Fibroblast of mammary gland (primary cell): ENCODE data around the gene ATP6V1B1.

Experiments used
- DNase-seq: peaks from one replicate; pipeline ENCODE4 v3.0.0-alpha.2; 2010; ENCODE audit warnings: low read depth
- H3K4me3 ChIP-seq: 2 replicates; pipeline ENCODE4 v1.5.1; 2011; ENCODE audit warnings: low read depth, mild to moderate bottlenecking, low read length, moderate library complexity; ENCODE audit not compliant: control insufficient read depth
- TF ChIP-seq, protein P1 (sequence below): conservative IDR thresholded peaks from 2 replicates; pipeline ENCODE4 v1.5.1; 2011; ENCODE audit warnings: low read depth, low read length, inconsistent platforms; ENCODE audit not compliant: control insufficient read depth, insufficient read depth

ATP6V1B1 gene

DNA sequence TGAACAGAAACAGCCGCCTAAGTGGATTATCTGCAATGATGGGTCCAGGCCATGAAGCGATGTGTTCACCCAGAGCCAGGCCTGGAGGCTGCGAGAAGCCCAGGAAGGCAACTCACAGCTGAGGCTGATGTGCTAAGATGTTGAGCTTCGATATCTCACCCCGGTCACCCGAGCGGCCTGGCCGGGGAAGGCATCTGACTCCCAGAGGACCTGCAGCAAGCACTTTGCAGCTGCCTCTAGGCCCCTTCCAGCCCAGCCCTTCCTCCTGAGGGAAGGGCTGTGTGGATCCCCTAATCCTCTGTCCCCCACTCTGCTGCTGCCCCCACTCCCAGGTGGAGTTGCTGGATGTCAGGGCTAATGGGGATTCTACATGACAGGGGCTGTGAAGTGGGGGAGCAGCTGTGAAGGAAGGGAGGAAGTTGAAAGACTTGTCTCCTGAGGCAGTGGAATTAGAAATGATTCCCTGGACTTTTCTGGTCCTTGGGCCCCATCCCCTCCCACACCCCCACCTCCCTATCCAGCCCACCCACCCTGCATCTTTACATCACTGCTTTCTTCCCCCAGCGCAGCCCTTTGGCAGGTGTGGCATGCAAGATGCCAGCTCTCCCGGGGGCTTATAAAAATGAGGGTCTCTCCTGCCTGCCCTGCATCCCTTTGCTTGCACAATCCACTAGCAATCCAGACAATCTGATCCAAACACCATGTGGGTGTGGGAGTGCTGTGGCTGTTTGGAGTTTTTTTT is 4.3 kb downstream of the ATP6V1B1 start:
- no peak for DNase-seq
- TF ChIP-seq, protein P1, sequence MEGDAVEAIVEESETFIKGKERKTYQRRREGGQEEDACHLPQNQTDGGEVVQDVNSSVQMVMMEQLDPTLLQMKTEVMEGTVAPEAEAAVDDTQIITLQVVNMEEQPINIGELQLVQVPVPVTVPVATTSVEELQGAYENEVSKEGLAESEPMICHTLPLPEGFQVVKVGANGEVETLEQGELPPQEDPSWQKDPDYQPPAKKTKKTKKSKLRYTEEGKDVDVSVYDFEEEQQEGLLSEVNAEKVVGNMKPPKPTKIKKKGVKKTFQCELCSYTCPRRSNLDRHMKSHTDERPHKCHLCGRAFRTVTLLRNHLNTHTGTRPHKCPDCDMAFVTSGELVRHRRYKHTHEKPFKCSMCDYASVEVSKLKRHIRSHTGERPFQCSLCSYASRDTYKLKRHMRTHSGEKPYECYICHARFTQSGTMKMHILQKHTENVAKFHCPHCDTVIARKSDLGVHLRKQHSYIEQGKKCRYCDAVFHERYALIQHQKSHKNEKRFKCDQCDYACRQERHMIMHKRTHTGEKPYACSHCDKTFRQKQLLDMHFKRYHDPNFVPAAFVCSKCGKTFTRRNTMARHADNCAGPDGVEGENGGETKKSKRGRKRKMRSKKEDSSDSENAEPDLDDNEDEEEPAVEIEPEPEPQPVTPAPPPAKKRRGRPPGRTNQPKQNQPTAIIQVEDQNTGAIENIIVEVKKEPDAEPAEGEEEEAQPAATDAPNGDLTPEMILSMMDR = no peak
- no peak overlapping the region for H3K4me3 ChIP-seq

DNA sequence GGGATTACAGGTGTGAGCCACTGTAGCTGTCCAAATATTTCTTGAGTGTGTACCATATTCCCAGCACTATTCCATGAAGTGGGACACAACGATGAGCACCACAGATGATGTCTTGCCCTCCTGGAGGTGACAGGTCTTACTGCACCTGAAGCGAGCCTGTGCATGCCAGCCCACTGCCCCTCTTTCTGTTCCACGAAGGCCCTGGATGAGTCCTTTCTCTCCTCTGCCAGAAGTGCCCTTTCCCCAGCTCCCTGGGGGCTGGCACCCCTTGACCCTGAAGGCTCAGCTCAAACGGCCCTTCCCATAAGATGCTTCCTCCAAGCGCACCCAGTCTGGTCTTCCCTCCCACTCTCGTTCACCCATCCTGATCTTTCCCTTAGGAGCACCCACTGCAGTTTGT is 5.5 kb downstream of the ATP6V1B1 start:
- no peak for DNase-seq
- TF ChIP-seq, protein P1 = no peak
- H3K4me3 ChIP-seq = no peak overlapping the region

DNA sequence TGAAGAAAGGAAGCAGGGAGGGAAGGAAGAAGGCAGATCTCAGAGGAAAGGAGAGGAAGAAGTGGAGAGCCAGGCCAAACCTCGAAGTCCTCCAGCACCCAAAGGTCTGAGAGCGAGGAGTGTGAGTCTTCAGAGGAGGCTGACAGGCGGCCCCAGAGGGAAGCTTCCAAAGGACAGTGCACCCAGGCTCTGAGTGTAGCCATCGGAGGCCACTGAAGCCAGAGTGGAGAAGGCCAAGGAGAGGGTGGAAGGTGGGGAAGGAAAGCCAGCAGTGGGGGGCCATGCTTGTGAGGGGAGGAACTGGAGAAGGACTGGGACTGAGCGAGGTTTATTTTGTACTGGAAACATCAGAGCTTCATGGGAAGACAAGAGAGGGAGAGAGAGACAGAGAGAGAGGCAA is 6.0 kb downstream of the ATP6V1B1 start:
- DNase-seq = no peak
- TF ChIP-seq, protein P1 = no peak
- H3K4me3 ChIP-seq = no peak overlapping the region

DNA sequence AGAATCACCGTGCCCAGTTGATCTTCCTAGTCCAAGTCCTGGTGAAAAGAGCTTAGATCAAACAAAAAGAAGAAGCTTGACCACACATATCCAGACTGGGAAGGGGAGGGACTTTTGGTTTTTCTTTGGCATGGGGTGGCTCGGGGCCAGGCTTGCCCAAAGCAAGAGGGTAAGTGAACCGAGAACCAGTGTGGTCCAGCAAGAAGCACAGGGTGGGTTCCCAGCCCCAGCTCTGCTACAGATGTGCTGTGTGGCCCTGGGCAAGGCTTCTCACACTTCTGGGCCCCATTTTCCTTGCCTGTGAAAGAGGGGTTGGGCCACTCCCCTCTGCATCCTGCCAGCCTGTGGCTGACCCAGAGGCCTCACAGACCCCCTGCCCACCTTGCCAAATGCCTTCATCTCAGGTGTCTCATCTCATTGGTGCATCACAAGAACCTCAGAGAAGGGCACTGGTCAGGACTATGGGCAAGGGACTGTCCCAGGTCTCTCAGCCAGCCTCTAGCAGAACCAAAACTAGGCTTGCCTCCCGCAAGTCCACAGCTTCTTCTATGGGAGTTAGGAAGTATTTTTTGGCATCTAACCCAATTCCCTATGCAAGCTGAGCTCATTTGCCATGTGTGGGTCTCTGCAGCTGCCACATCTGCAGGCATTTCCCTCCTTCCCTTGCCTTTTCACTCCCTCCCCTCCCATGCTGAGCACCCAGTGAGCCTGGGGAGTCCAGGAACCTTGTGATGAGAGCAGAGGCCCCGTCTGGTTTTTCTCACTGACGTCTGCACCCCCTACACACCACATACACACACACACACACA is 6.9 kb downstream of the ATP6V1B1 start:
- peak; percentile 34 for DNase-seq
- H3K4me3 ChIP-seq = no peak overlapping the region

DNA sequence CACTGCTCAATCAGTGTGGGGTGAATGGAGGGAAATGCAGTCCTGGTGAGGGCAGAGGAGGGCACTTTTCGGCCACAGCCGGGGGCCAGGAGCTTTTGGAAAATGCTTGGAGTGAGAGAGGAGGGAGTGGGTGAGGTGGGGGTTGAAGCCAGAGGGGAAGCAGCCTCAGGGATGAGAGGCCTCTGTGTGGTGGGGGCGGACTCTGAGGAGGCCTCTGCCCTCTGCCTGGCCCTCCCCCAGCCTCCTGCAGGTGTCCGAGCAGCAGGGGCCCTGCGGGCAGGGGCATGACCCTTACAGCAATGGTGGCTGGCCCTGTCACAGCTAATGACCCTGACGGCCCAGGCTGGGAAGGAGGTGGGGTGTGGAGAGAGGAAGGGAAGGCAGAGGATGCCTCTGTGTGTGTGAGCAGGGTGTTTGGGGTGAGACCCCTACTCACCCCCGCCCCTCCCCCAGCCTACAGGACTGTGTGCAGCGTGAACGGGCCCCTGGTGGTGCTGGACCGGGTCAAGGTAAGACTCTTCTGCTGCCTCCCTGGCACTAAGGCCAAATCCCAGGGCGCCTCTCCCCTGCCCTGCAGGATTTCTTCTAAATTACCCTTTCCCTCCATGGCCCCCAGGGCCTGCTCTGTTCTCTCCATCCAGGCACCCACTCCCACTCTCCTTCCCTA is 7.6 kb downstream of the ATP6V1B1 start:
- H3K4me3 ChIP-seq = no peak overlapping the region
- TF ChIP-seq, protein P1 = no peak
- DNase-seq = no peak

More for the DNA sequence above, 6.9 kb downstream of the ATP6V1B1 start:
- TF ChIP-seq, protein P1 = no peak

DNA sequence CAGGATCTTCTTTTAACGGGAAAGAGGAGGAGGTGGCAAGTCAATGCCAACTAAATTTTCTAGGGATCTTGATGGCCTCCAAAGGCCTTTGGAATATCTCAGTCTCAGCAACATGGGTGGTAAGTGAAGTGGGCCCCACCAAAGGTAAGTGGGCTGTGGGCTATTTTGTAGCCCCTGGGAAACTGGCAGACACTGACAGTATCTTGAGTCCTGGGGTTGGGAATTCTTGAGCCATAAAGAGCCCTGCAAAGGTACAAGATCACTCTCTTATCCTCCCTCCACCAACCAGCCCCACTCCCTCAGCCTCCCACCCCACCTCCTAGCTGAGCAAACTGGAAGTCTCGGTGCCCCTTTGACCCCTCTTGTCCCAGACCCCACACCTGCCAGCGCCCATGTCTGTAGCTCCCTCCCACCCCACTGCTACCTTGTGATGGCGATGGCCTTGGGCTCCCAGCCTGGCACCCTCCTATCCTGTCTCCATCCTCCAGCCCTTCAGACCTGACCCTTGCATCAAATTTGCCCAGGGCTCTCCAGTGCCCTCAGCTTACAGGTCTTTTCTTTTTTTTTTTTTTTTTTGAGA is 8.5 kb downstream of the ATP6V1B1 start:
- no peak for DNase-seq
- TF ChIP-seq, protein P1 = no peak
- no peak overlapping the region for H3K4me3 ChIP-seq
